Panc1 (cell line): Measurements from ENCODE around the gene ZNF620. TPM values are rescaled to one million over a fixed set of nuclear protein-coding genes. Genes with fewer than 3 reads are reported as not detected.

ENCODE experiments used
- ATAC-seq: fragments of 200-7000 bp; cut with Tn5 transposase; 2 replicates; pipeline ENCODE4 v1.9.1; 2020; ENCODE audit warnings: mild to moderate bottlenecking, moderate library complexity
- BruUV-seq: library from RNA; stranded (reverse); fragments of 400-500 nt; replicated peaks from 2 replicates; lab custom pipeline; 2021; lab: Mats Ljungman, UMichigan
- CTCF ChIA-PET: fragments of 300-600 bp; sonication (Branson Sonifier 250); formaldehyde crosslinking; loops from one replicate; lab custom pipeline; 2022; ENCODE audit warnings: antibody characterized with exemption; lab: Charles Lee
- POLR2A ChIA-PET: fragments of 300-600 bp; sonication (Branson Sonifier 250); formaldehyde crosslinking; loops from one replicate; lab custom pipeline; 2022; ENCODE audit warnings: antibody characterized with exemption; lab: Charles Lee
- DNase-seq: peaks from one replicate; pipeline ENCODE4 v3.0.0-alpha.2; 2010; ENCODE audit warnings: low read depth, low spot score
- H3K27ac ChIP-seq: 2 replicates; pipeline ENCODE4 v1.5.1; 2011; ENCODE audit warnings: mild to moderate bottlenecking, low read length, inconsistent platforms
- H3K27me3 ChIP-seq: fragments of 200-500 bp; sonication (Bioruptor generic); 2 replicates; pipeline ENCODE4 v1.6.0; 2014; ENCODE audit warnings: low read length, inconsistent platforms; ENCODE audit not compliant: control insufficient read depth, insufficient read depth
- H3K36me3 ChIP-seq: fragments of 200-500 bp; sonication (Bioruptor generic); 2 replicates; pipeline ENCODE4 v1.5.1; 2014; ENCODE audit warnings: inconsistent platforms, mild to moderate bottlenecking, low read length, moderate library complexity; ENCODE audit not compliant: control insufficient read depth, insufficient read depth
- H3K4me1 ChIP-seq: 2 replicates; pipeline ENCODE4 v1.5.1; 2011; ENCODE audit warnings: inconsistent platforms, mild to moderate bottlenecking, low read length, moderate library complexity; ENCODE audit not compliant: control insufficient read depth, insufficient read depth
- H3K4me3 ChIP-seq, 2 experiments: 2 replicates each; pipeline ENCODE4 v1.5.1; 2011 to 2012; ENCODE audit warnings: low read depth in 2 of 2, low read length in 2 of 2, mild to moderate bottlenecking in 2 of 2, inconsistent platforms in 1 of 2, moderate library complexity in 1 of 2
- H3K9me3 ChIP-seq: fragments of 200-500 bp; sonication (Bioruptor generic); 2 replicates; pipeline ENCODE4 v1.5.1; 2014; ENCODE audit warnings: low read depth, mild to moderate bottlenecking, inconsistent platforms, low read length, moderate library complexity; ENCODE audit not compliant: control insufficient read depth, insufficient read depth
- CTCF ChIP-seq: fragments of 450-650 bp; IDR thresholded peaks from 2 replicates; pipeline ENCODE4 v1.5.1; 2017; ENCODE audit warnings: mild to moderate bottlenecking
- POLR2AphosphoS5 ChIP-seq: IDR thresholded peaks from 2 replicates; pipeline ENCODE4 v1.6.1; 2012; ENCODE audit warnings: mild to moderate bottlenecking, low read depth, low read length, moderate library complexity
- REST ChIP-seq, 2 experiments: IDR thresholded peaks; 2 replicates each; pipeline ENCODE4 v1.6.1; 2011 to 2012; ENCODE audit warnings: low read depth in 2 of 2, control low read depth in 1 of 2, low read length in 1 of 2, mild to moderate bottlenecking in 1 of 2, moderate library complexity in 1 of 2; ENCODE audit not compliant: insufficient read depth in 1 of 2
- SIN3A ChIP-seq: IDR thresholded peaks from 2 replicates; pipeline ENCODE4 v1.6.1; 2012; ENCODE audit warnings: low read depth, mild to moderate bottlenecking, low read length, moderate library complexity, borderline replicate concordance; ENCODE audit not compliant: insufficient read depth
- TCF7L2 ChIP-seq: IDR thresholded peaks from 2 replicates; pipeline ENCODE4 v1.6.1; 2011; ENCODE audit warnings: mild to moderate bottlenecking, low read depth, low read length, inconsistent platforms
- in situ Hi-C: cut with HindIII; loops from 2 replicates; pipeline ENCODE4 v1.10.0; 2016; ENCODE audit warnings: low sequenced_read_pairs, low pct_unique_long_range_greater_than_20kb
- intact Hi-C: fragments of 100-400 bp; cut with micrococcal nuclease; formaldehyde crosslinking; loops from one replicate; pipeline ENCODE4 v1.10.0; 2022; ENCODE audit not compliant: unreplicated experiment
- total RNA-seq: library from RNA; stranded (reverse); gene quantifications from one replicate; pipeline ENCODE4 v1.2.1, GENCODE V29; 2021; ENCODE audit not compliant: unreplicated experiment

ZNF620 gene
- total RNA-seq, 1 experiment from 2014 or later = 1.3 TPM

GRCh38 chr3:40566694-40567093 is 60.9 kb downstream of the ZNF620 start:
- H3K4me1 ChIP-seq = no peaks in the 10 kb centered on the region
- DNase-seq (no peak), ATAC-seq (no peak)
- BruUV-seq = no TSS peak
- CTCF ChIA-PET = no interaction called here
- H3K27ac ChIP-seq = no peak overlapping the region
- no peak overlapping the region for H3K4me3 ChIP-seq
- TF ChIP-seq REST (IDR thresholded peaks at IDR 0.05; ENCODE audit: insufficient read depth in 1 of 2, low read depth in 2 of 2, low read length in 1 of 2) (no peak), TCF7L2 (no peak), SIN3A (no peak), CTCF (no peak), POLR2AphosphoS5 (no peak)
- no peaks in the 10 kb centered on the region for H3K27me3 ChIP-seq
- POLR2A ChIA-PET = no interaction called here
- in situ Hi-C loops = no loop called here
- H3K36me3 ChIP-seq = no peaks in the 10 kb centered on the region
- no peaks in the 10 kb centered on the region for H3K9me3 ChIP-seq
- intact Hi-C loops = no loop called here

Other genes starting within 250 kb of the ZNF620 start
- gene EIF1B, start 196.3 kb upstream of the ZNF620 start, total RNA-seq = 25.0 TPM
- gene ENTPD3, start 118.9 kb upstream of the ZNF620 start, total RNA-seq = not detected
- 1,134 TPM for gene RPL14, start 48.7 kb upstream of the ZNF620 start, total RNA-seq
- 1.3 TPM for gene ZNF619, start 28.9 kb upstream of the ZNF620 start, total RNA-seq
- 24.9 TPM for gene ZNF621, start 18.9 kb downstream of the ZNF620 start, total RNA-seq